ENCODE data around the gene PLCB1. TPM values are rescaled to one million over a fixed set of nuclear protein-coding genes. Genes with fewer than 3 reads are reported as not detected.

Gene PLCB1
- total and polyA plus RNA-seq, 2 donors (not counting 3 experiments of a cell fraction or from before 2014, with no cell fraction given): 10.2 to 53.4 TPM

DNA sequence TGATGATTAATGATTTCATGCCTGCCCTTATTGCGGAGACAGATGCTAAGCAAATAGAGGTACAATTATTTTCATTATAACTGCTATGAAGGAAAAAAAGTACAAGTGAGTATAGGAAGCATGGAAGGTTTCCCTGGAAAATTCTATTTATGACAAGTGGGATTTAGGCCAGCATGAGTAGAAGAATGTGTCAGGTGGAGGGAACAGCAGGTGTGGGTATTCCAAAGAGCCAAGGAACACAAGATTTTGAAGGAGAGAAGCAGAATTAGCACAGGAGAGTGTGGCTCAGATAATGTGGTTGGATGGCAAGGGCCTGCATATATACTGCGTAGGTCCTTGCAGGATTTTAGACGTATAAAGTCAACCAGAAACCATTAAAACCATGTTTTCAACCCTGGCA, 11.4 kb downstream of the PLCB1 start:
- Histone ChIP-seq H3K9me3 (replicated peaks; ENCODE audit: control insufficient read depth, insufficient read depth, low read length) (no peaks in the 10 kb centered on the region), H3K27me3 (ENCODE audit: control insufficient read depth in 2 of 2, insufficient read depth in 2 of 2, low read length in 2 of 2) (no peaks in the 10 kb centered on the region), H3K27ac (ENCODE audit: insufficient read depth, low read depth, low read length) (no peak overlapping the region), H3K4me2 (ENCODE audit: insufficient read depth, low read length) (no peak overlapping the region), H3K4me1 (ENCODE audit: control insufficient read depth, extremely low read depth, insufficient read depth, low read length) (peaks cover 43% of the 10 kb centered on the region), H3K36me3 (ENCODE audit: control insufficient read depth in 2 of 2, extremely low read depth in 1 of 2, insufficient read depth in 2 of 2, low read length in 2 of 2) (no peaks in the 10 kb centered on the region), H3K9me1 (replicated peaks; ENCODE audit: control insufficient read depth, extremely low read depth, insufficient read depth, low read length) (no peaks in the 10 kb centered on the region), H4K20me1 (replicated peaks; ENCODE audit: control insufficient read depth, extremely low read depth, insufficient read depth, low read length) (no peaks in the 10 kb centered on the region), H3K4me3 (replicated peaks in 1 of 3; ENCODE audit: insufficient read depth in 1 of 3, low read depth in 1 of 3, low read length in 3 of 3) (no peak overlapping the region), H3K9ac (replicated peaks; ENCODE audit: extremely low read depth, insufficient read depth, low read length) (no peak overlapping the region), H2AFZ (ENCODE audit: low read depth, low read length) (no peak overlapping the region), H3K79me2 (ENCODE audit: control insufficient read depth, insufficient read depth, low read length) (peaks cover 4% of the 10 kb centered on the region)
- intact Hi-C loops (cut with micrococcal nuclease): no loop called here
- CTCF ChIA-PET: interaction anchor here (1.8 to 1.9 kb wide), 2 partner anchors 9 to 12 kb away, joined by 4 read pairs; partner anchors contain the start of gene PLCB1
- TF ChIP-seq POLR2A (IDR thresholded peaks at IDR 0.05; ENCODE audit: low read depth, low read length) (no peak), JUN (IDR thresholded peaks at IDR 0.05; ENCODE audit: borderline replicate concordance, insufficient read depth, insufficient read length, low read depth) (no peak), GATA2 (IDR thresholded peaks at IDR 0.05; ENCODE audit: insufficient read depth, insufficient read length, low read depth, low read length) (no peak), EZH2 (IDR thresholded peaks at IDR 0.05; ENCODE audit: borderline replicate concordance, low read depth, low read length, severe bottlenecking) (no peak), FOS (IDR thresholded peaks at IDR 0.05; ENCODE audit: borderline replicate concordance, insufficient read depth, low read length) (no peak), MYC (IDR thresholded peaks at IDR 0.05; ENCODE audit: low read depth, low read length) (no peak)
- TF ChIP-seq, protein P1, sequence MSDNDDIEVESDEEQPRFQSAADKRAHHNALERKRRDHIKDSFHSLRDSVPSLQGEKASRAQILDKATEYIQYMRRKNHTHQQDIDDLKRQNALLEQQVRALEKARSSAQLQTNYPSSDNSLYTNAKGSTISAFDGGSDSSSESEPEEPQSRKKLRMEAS (IDR thresholded peaks at IDR 0.05; ENCODE audit: insufficient read depth, insufficient read length): no peak
- TF ChIP-seq, protein P2, sequence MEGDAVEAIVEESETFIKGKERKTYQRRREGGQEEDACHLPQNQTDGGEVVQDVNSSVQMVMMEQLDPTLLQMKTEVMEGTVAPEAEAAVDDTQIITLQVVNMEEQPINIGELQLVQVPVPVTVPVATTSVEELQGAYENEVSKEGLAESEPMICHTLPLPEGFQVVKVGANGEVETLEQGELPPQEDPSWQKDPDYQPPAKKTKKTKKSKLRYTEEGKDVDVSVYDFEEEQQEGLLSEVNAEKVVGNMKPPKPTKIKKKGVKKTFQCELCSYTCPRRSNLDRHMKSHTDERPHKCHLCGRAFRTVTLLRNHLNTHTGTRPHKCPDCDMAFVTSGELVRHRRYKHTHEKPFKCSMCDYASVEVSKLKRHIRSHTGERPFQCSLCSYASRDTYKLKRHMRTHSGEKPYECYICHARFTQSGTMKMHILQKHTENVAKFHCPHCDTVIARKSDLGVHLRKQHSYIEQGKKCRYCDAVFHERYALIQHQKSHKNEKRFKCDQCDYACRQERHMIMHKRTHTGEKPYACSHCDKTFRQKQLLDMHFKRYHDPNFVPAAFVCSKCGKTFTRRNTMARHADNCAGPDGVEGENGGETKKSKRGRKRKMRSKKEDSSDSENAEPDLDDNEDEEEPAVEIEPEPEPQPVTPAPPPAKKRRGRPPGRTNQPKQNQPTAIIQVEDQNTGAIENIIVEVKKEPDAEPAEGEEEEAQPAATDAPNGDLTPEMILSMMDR (IDR thresholded peaks at IDR 0.05; ENCODE audit: extremely low read depth in 1 of 2, insufficient read depth in 1 of 2, low read depth in 1 of 2, low read length in 2 of 2): no peak
- POLR2A ChIA-PET: no interaction called here
- BruUV-seq (replicated peaks): no TSS peak
- dilution Hi-C loops (cut with MboI; ENCODE audit: extremely low pct_ligation_motif_present, low sequenced_read_pairs): no loop called here
- FAIRE-seq (no peak), DNase-seq (ENCODE audit: low read depth, low spot score) (no peak)
